Sigmoid colon (tissue), 4 donors: ENCODE measurements around the gene SHBG.

ENCODE experiments used
- CTCF ChIP-seq, 4 experiments: fragments of 450-650 bp in 3 of 4; fragments of 200-600 bp in 1 of 4; IDR thresholded peaks; one replicate each; pipeline ENCODE4 v1.5.1; 2016 to 2019; ENCODE audit warnings: antibody characterized with exemption in 4 of 4, mild to moderate bottlenecking in 3 of 4, moderate library complexity in 2 of 4
- EP300 ChIP-seq, 4 donors: sonication (generic); formaldehyde crosslinking; IDR thresholded peaks; one replicate each; pipeline ENCODE4 v1.6.1; 2017; ENCODE audit warnings: antibody characterized with exemption in 4 of 4
- POLR2A ChIP-seq, 2 donors: fragments of 450-650 bp; IDR thresholded peaks; one replicate each; pipeline ENCODE4 v1.6.1; 2016; ENCODE audit warnings: antibody characterized with exemption in 2 of 2, mild to moderate bottlenecking in 2 of 2, moderate library complexity in 2 of 2
- POLR2AphosphoS5 ChIP-seq, 4 donors: sonication (generic); formaldehyde crosslinking; IDR thresholded peaks; one replicate each; pipeline ENCODE4 v1.6.1; 2017; ENCODE audit warnings: antibody characterized with exemption in 4 of 4

GRCh38 chr17:7587420-7588151 is 42.3 kb upstream of the SHBG start:
- no peak for TF ChIP-seq CTCF (IDR thresholded peaks at IDR 0.05)
- TF ChIP-seq POLR2A (IDR thresholded peaks at IDR 0.05) = no peak
- no peak for TF ChIP-seq EP300 (IDR thresholded peaks at IDR 0.05)
- no peak for TF ChIP-seq POLR2AphosphoS5 (IDR thresholded peaks at IDR 0.05)
